Prostate gland (tissue), 2 donors: ENCODE data around the gene PDZRN4.

Experiments used
- CTCF ChIP-seq, 4 experiments: fragments of 200-600 bp in 2 of 4; fragments of 450-650 bp in 2 of 4; sonication (generic) in 2 of 4; IDR thresholded peaks; 1 replicate in 3 of 4; 2 replicates in 1 of 4; pipeline ENCODE4 v1.5.1; 2016 to 2019; ENCODE audit warnings: antibody characterized with exemption in 4 of 4, mild to moderate bottlenecking in 2 of 4, moderate library complexity in 2 of 4
- POLR2A ChIP-seq: fragments of 450-650 bp; IDR thresholded peaks from one replicate; pipeline ENCODE4 v1.6.1; 2016; ENCODE audit warnings: antibody characterized with exemption, mild to moderate bottlenecking

GRCh38 chr12:41563051-41563450 is 374.9 kb downstream of the PDZRN4 start:
- TF ChIP-seq CTCF (IDR thresholded peaks at IDR 0.05) (no peak), POLR2A (no peak)
